Activated T-cell treated with anti-CD3 and anti-CD28 coated beads for 1 hour (primary cell): ENCODE results near the gene SH2D4B.

Source experiments
- DNase-seq: peaks from one replicate; pipeline ENCODE4 v3.0.0-alpha.2; 2020; ENCODE audit warnings: low read depth

The SH2D4B gene

DNA sequence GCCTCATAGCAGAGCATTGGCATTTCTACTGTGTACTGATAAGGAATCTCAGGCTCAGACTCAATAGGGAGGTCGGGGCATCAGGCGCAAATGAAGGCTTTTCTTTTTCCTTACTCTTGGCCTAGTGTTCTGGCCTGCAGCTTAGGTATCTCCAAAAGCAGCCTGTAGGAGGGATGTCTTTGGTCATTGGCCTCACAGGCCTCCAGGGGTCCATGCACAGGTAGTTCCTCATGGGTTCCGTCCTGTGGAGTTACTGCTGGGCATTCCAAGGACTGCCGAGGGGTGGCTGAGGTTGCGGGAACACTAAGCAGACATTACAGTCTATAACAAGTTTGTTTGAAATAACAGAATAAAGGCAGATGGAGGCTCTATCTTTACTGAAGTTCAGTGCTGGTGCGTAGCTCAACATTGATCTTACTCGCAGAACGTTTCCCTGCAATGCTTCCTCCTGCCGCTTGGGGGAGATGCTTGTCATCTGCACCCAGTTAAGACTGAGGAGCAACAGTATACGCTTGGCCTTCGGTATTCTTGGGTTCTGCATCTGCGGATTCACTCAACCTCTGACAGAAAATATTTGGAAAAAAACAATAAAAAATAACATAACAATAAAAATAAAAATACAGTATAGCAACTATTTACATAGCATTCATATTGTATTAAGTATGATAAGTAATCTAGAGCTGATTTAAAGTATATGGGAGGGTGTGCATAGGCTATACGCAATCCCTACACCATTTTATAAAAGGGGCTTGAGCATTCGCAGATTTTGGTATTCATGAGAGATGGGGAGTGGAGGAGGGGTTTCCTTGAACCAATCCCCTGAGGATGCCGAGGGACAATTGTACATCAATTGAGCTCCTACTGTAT is 58.9 kb downstream of the SH2D4B start:
- no peak for DNase-seq

DNA sequence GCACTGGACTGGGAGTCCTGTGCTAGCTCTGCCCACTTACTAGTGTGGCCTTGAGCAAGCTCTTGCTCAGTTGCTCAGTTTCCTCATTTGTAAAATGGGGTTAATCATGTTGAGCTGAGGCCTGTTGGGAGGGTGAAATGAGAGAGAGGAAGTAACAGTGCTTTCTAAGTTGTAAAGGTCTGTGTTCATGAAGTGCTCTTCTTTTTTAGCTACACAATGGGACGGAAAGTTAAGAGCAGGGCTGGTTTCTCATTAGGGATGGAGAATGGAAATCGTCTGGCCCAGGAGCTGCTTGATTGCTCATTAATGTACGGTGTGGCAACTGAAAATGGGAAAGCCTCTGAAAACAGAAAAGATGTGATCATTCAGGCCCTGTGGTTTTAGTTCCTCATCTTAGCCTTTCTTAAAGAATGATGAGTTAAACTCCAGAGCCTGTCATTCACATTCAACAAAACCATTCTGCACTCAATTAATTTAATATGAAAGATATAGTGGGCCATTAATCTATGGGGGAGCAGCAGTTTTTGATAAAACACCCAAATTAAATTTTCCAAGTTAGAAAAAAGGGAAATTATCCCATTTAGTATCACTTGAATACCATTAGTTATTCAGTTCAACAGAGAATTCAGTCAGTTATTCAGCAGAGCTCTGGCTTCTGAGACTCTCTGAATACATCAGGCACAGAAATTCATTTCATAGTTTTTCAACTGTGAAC is 60.5 kb downstream of the SH2D4B start:
- no peak for DNase-seq

DNA sequence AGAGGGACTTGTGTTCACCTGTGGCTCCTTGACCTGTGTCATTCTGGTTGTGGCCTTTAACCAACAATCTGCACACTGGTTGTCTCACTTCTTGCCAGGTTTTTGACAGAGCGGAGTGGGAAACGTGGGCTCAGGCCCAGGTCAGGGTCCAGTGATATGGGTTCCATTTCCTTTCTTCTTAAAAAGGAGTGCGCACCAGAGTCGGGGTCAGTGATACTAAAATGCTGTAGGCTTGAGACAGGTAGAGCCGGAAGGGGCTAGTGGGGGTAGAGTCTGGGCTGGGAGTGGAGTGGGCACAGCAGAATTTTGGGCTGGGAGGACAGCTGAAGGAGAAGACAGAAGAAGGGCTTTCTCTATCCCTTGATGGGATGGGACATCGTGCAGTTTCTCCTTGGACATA is 61.2 kb downstream of the SH2D4B start:
- DNase-seq = no peak

DNA sequence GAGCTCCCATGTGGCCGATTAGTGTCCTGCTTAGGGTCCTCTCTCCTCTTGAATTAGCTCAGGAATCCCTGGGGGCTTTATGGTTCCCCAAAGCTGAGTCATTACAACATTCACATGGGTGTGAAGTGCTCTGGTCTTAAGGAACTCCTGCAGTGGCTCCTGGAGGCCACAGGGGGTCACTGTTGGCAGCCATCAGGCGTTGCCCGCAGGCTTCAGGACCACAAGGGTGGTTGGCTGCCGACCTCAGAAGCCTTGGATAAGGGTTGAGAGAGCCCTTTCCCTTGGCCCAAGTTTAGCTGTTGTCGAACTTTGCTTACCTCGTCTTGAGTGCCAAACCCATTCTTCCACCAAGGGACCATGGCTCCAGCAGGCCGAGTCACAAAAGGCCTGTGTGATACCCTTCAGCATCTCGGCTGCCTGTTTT is 61.7 kb downstream of the SH2D4B start:
- peak; percentile 10 for DNase-seq

DNA sequence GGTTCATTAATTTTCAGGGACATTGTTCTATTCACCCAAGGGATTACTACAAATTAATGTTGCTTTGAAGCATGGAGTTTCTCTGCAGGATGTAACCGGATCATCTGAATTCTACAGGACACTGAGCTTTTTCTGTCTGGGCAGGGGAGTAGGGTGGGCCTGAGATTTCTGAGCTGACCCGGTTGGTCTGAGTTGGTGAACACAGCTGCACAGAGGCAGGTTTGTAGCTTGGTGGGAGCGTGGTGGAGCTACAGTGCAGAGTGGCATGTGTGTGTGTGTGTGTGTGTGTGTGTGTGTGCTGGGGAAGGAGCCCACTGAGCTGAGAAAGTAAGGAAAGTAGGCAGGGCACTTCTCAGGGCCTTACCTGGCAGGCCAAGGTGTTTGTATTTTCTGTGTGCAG is 62.6 kb downstream of the SH2D4B start:
- no peak for DNase-seq

DNA sequence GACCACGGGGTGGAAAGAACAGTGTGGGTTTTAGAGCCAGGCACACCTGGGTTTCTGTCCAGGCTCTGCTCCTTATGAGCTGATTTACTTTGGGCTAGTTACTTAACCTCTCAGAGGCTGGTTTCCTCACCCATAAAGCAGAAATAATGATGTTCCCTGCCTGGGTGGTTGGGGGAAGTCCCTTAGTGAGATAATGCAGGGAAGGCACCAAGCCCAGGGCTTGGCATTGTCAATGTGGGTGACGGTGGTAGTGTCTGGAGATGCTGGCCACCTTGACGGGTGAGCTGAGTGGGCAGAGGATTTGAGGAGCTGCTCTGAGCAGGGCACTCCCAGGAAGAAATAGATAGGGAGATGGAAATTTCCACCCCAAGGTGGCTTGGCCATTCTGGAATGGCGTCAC is 65.2 kb downstream of the SH2D4B start:
- DNase-seq = no peak

DNA sequence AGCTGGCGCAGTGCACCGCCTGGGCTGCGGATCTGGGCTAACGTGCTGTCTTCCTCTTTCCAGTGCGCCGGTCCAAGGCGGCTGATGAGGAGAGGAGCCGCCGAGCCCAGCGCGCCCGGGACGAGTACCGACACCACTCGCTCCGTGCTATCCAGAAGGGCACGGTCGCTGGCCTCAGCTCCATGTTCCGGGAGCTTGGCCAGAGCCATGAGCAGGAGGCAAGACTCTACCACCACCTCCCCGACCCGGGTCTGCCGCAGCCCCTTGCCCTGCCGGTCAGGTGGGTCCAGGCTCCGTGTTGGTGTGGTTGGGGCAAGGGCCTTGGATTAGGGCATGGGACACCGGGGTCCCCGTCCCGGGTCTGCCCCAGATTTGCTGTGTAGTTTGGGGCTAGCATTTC is 65.8 kb downstream of the SH2D4B start:
- no peak for DNase-seq

DNA sequence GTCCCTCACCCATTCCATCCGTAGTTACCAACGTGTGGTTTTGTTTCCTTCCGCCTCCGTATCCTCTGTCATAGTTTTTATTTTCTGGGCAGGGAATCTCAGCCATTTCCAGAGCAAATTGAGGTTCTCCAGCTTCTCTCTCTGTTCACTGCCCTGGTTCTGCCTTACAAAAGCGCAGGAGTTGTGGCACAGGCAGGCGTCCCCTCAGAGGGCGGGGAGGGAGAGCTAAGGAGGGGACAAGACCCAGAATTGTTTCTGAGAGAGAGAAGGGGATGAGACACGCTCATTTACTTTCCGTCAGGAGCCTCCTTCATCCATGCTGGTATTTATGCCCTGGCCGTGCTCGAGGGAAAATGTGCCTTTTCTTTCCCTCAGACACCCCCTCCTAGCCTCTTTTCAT is 71.0 kb downstream of the SH2D4B start:
- no peak for DNase-seq

DNA sequence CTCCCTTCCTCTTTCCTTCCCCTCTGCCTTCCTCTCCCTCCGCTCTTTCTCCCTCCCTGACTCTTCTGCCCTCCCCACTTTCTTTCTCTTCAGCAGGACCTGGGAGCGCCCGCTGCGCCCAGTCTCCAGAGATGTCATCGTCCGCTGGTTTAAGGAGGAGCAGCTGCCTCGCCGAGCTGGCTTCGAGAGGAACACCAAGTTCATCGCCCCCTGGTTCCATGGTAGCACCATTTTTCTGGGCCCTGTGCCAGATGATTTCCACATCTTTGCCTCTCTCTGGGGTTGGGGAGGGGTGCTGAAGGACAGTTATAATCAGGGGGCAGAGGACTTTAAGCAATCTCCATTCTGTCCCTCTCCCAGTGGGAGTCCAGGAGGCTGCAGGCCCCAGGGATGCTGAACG is 71.6 kb downstream of the SH2D4B start:
- no peak for DNase-seq

DNA sequence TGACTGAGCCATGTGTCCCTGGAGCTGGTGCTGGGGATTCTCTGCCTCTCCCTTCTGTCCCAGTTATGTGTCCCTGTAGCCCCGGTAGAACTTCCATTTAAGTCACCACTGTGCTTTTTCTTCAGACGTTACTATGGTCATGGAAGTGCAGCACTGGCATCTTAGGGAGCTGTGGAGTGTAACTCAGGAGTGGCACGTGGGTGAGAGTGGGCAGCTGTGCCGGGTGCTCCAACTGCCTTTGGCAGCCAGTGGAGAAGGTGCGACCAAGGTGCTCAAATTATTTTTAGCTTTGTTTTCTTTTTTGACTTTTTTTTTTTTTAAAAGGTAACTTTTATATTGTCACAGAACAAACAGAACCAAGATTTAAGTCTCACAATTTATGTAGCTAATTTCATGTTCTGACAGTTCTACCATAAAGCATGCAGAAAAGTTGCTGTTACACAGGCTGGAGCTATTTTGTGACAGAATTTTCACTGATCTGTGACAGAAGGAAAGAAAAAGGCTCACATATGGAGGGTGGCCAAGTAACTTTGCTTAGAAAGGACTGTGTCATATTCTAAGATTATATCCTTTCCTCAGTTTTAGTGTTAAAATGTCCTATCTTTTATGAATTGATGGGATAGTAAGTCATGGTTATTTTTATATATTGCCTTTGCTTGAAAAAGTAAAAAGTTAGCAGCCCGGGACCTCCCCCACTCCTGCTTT is 73.9 kb downstream of the SH2D4B start:
- DNase-seq = no peak

DNA sequence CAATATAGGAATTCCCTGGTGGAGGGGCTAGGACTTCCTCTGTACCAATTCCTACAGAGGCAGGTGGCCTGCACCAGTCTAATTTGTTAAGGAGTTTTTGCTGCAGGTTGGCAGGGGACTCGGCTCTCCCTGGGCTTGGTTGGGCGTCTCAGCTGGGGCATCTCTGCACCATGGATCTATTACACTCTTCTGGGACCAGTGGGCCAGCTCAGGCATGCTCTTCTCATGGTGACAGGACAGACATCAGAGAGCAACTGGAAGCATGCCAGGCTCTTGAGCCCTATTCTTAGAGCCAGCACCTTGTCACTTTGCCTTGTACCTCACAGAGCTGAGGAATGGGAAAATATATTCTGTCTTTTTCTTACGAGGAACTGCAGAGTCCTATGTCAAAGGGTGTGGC is 74.6 kb downstream of the SH2D4B start:
- DNase-seq = no peak

DNA sequence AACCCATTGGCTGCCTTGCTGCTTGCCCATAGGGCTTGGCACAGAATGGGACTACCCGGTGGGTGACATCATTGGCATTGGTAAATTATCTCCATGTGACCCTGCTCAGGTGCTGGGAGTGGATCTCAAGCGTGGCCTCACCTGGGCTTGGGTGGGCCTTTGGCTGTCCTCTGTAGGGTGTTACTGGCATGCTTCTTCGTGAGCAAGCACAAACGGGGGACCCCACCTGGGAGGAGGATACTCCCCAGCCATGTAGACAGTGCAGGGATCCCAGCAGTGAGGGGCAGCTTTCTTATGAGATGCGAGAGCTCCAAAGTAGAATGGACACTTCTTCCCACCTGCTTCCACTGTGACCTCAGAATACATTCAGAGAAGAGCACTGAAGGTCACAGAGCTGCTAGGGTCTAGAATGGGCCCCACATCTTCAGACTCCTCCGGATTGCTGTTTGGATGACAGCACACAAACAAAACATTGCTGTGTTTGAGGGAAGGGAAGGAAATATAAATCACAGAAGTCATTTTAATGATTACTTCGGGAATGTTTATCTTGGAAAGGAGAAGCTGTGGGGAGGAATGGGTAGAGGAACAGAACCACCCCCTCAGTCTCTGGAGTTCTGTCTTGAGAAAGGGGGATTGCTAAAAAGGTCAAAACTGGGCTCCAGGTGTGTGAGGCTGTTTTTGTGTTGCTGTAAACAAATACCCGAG is 75.9 kb downstream of the SH2D4B start:
- DNase-seq = no peak

DNA sequence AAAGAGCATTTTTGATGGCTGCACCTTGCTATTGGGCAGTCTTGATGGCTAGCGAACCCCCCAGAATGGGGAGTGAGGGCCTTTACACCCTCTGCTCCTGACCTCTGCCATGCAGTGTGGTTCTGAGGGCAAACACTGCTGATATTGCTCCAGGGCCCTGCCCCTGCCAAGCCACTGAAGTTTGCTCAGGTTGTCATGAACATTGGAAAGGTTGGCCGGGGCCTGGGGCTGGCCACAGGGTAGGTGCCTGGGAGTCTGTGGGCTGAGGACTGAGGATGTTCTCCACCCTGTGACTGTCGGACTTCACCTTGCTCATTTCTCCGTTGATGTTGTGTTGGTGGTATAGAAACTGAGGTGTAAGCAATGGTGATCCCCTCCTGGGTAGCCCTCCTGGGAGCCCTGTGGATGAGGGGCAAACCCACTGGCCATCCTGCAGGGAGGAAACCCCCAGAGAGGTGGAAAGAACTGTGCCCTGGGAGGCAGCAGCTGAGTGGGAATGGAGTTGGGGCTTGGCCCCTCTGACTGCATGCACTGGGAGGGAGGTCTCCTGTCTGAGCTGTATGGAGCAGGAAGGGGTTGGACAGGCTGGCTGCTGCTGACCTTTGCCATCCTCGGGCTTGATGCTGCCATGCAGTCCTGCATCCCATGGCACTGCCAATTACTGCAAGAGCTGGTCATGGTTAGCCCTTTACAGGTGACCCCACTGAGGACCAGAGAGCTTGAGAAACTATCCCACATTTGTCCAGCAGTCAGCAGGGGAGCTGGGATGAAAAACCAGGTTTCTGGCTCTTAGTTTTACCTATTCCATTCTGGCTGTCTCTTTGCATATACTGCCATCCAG is 77.1 kb downstream of the SH2D4B start:
- no peak for DNase-seq

DNA sequence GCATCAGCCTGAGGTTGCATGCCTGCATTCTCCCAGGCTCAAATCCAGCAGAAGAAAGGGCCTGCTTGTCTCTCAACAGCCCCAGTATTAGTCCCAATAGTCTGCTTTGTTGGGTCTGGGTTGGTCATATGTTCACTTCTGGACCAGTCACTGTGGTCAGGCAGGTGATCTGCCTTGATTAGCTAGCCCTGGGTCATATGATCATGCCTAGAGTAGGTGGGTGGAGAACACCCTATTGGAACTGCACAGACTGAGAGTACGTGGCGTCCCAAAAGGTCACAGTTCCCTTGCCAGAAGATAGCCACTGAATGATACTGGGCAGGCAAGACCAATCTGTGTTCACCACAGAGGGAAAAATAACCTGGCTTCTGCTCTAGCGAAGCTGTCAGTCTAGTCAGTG is 80.1 kb downstream of the SH2D4B start:
- no peak for DNase-seq

DNA sequence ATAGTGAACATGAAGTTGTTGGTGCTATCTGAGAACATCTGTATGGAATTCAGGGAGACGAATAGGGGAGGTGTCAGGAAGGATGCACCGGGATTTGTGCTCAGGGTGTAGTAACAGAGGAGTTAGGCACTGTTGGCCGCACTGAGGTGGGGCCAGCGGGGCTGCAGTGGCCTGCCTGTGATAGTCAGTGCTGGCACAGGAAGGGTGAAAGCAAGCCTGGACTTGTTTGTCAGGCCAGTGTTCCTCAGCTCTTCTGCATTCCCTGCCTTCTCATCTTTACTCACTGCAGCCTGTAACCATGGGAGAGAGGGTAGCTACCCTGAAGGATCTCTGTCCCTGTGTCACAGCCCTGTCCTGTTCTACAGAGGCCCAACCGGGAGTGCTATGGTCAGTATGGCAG is 81.3 kb downstream of the SH2D4B start:
- no peak for DNase-seq

DNA sequence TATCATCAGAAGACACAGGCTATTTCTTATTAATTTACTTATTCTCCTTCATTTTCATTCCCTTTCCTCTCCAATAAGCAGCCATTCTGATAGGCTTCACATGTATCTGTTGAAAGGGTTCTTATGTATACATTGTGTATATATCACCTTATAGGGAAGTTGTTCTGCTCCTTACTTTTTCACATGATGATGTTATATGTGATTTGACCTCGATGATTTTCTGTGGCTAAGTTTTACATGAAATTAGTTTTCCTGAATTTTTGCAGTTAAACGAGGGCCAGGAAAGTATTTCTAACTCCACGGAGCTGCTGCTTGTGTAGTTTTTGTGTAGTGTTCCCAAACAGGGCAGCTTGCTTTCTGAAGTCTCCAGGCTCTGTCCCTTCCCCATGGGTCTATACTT is 84.5 kb downstream of the SH2D4B start:
- DNase-seq = no peak

DNA sequence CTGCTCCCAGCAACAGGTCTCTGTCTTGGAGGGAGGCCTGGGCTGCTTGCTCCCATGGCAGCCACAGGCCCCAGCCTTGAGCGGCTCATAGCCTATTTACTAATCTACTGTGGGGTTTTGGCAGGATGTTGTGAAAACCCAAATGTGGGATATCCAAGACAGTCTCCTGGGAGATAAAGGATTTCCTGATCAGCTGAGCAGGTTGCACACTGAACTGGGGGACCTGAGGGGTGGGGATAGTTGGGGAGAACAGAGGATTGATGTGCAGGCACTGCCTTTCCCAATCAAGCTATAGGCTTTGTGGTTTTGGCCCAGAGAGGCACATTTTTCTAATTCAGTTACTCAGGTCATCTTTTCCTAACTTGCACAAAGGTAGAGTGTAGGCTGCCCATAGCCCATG is 92.6 kb downstream of the SH2D4B start:
- no peak for DNase-seq

DNA sequence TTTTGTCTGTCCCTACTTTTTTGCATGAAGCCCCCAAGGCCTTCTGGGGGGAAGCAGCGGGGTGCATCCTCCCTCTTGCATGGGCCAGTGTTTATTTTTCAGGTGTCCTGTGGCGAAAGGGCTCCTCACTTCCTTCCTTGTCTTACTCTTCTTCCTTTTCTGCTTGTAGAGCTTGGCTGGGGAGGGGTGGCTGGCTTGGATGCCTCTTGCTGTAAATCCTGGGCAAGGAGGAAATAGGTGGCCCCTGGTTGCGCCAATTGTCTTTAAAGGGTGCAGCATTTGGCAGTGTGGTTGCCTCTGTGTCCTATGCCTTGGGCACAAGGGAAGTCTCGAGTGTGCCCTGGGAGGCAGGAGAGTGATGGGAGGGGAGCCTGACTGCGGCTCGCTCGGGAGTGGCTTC is 95.0 kb downstream of the SH2D4B start:
- no peak for DNase-seq

DNA sequence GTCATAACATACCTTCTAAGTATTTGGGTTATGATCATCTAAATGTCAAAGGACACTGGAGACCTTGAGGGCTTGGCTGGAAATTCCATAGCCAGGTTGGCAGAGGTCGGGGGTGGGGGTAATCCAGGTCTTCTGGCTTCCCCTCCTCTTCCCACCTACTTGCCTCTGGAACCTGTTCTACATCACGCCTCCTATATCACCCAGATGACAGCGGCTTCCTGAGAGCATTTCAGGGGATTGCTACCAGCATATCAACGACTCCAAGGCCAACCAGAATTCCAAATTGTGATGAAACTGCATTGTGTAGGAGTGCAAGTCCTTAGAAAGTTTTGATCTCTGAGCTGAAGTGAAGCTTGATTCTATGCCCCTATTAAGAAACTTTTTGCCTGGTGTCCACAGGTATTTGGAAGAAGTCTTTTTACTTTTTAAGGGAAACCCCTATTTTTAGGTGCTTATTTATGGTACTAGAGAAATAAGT is 95.7 kb downstream of the SH2D4B start:
- DNase-seq = no peak

DNA sequence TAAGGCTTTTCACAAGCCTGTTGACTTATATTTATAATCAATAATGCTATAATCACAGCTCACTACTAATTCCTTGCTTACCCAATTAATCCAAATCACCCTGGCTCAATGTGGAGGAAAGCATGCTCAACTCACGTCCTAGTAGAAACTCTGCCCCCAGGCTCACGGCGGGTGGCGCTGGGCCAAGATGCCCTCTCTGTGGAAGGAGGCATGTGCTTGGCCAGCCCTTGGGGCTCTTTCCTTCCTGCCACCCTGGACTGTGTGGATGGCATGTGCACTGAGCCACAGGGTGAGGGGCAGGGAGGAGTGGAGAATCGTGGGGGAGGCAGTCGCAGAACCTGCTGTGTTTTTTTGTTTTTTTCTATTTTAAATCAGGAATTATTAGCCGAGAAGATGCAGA is 96.2 kb downstream of the SH2D4B start:
- DNase-seq = no peak

DNA sequence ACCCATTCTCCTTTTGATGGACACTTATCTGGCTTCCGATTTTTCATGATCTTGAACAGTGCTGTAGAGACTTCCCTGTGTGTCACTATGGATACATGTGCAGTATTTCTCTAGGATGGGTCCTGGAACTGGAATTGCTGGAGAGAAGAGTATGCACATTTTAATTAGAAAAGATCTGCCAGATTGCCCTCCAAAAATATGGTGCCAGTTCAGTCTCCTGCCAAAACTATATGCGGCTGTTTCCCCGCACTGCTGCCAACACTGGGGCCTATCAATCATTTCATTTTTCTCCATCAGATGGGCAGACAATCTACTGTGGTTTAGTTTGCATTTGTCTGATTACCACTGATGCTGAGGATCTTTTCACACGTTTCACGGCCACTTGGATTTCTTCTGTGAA is 105.0 kb downstream of the SH2D4B start:
- no peak for DNase-seq
